GM10248 (cell line): ENCODE results near the gene BEND6.

ENCODE experiments used
- CTCF ChIA-PET: fragments of 300-600 bp; sonication (Branson Sonifier 250); formaldehyde crosslinking; extraction: SDS; loops from one replicate; lab custom pipeline; 2021; ENCODE audit warnings: antibody characterized with exemption; lab: Yijun Ruan, JAX
- POLR2A ChIA-PET: fragments of 350-650 bp; sonication (Branson Sonifier 250); formaldehyde crosslinking; extraction: SDS; loops from one replicate; lab custom pipeline; 2020; ENCODE audit warnings: antibody characterized with exemption; lab: Yijun Ruan, JAX
- DNase-seq: peaks from one replicate; pipeline ENCODE4 v3.0.0; 2012; ENCODE audit errors: extremely low spot score
- CTCF ChIP-seq: IDR thresholded peaks from 2 replicates; pipeline ENCODE4 v1.5.1; 2012; ENCODE audit warnings: mild to moderate bottlenecking, low read depth; ENCODE audit errors: extremely low read depth, missing control alignments, control extremely low read depth

BEND6 gene

GRCh38 chr6:56913285-56914074, 41.4 kb upstream of the BEND6 start:
- DNase-seq, result no peak
- POLR2A ChIA-PET, result no interaction called here
- no peak for TF ChIP-seq CTCF
- CTCF ChIA-PET, result interaction anchor here (0.7 to 4.6 kb wide), 6 partner anchors 10 to 108 kb away, joined by 3 to 67 read pairs (median 8); partner anchors contain the start of gene BEND6

GRCh38 chr6:56914798-56915658, 39.9 kb upstream of the BEND6 start:
- no peak for DNase-seq
- no peak for TF ChIP-seq CTCF
- ChIA-PET CTCF (interaction anchor here (0.7 to 4.6 kb wide), 10 partner anchors 9 to 47 kb away, joined by 3 to 67 read pairs (median 4); partner anchors contain the start of gene BEND6), POLR2A (no interaction called here)

GRCh38 chr6:56915832-56916231, 39.1 kb upstream of the BEND6 start:
- CTCF ChIA-PET, result interaction anchor here (0.7 to 2.3 kb wide), 6 partner anchors 9 to 43 kb away, joined by 3 to 19 read pairs (median 5); no protein-coding TSS in a partner anchor
- DNase-seq, result no peak
- POLR2A ChIA-PET, result no interaction called here
- no peak for TF ChIP-seq CTCF

GRCh38 chr6:56916849-56917551, 37.9 kb upstream of the BEND6 start:
- POLR2A ChIA-PET, result no interaction called here
- CTCF ChIA-PET, result interaction anchor here (0.9 to 2.3 kb wide), 7 partner anchors 10 to 106 kb away, joined by 3 to 19 read pairs (median 4); partner anchors contain the start of gene BEND6

GRCh38 chr6:56922645-56923044, 32.3 kb upstream of the BEND6 start:
- no peak for DNase-seq
- POLR2A ChIA-PET, result no interaction called here
- CTCF ChIA-PET, result interaction anchor here (1.0 to 1.1 kb wide), 2 partner anchors 20 to 33 kb away, joined by 3 to 4 read pairs; partner anchors contain the start of gene BEND6
- no peak for TF ChIP-seq CTCF

More at GRCh38 chr6:56916849-56917551, 37.9 kb upstream of the BEND6 start:
- no peak for TF ChIP-seq CTCF
- DNase-seq, result no peak
